ENCODE data around the gene CNNM4.

DNA sequence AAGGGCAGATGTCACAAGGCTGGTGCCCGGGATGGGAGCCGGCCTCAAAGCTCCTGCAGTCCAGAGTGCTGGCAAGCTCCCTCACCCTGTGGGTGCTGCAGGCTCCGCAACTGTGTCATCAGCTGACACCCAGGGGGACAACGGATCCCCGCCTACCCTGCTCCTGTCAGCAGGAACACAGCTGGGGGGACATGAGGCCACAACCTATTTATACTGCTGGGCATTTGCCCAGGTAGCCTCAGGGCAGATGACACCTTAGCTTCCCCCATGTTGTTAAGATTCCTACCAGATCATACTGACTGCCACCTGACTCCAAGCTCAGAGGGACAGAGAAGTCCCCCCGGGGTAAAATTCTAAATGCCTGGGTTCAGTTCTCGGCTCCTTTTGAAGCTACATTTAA is 81.9 kb downstream of the CNNM4 start:
- TF ChIP-seq, protein P1, sequence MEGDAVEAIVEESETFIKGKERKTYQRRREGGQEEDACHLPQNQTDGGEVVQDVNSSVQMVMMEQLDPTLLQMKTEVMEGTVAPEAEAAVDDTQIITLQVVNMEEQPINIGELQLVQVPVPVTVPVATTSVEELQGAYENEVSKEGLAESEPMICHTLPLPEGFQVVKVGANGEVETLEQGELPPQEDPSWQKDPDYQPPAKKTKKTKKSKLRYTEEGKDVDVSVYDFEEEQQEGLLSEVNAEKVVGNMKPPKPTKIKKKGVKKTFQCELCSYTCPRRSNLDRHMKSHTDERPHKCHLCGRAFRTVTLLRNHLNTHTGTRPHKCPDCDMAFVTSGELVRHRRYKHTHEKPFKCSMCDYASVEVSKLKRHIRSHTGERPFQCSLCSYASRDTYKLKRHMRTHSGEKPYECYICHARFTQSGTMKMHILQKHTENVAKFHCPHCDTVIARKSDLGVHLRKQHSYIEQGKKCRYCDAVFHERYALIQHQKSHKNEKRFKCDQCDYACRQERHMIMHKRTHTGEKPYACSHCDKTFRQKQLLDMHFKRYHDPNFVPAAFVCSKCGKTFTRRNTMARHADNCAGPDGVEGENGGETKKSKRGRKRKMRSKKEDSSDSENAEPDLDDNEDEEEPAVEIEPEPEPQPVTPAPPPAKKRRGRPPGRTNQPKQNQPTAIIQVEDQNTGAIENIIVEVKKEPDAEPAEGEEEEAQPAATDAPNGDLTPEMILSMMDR (IDR thresholded peaks at IDR 0.05; ENCODE audit: low read depth, low read length): no peak
- no peak for TF ChIP-seq EZH2phosphoT487 (IDR thresholded peaks at IDR 0.05; ENCODE audit: low read depth)

Data from OCI-LY3 (cell line).